Measurements from ENCODE around the gene CDS1. TPM values are rescaled to one million over a fixed set of nuclear protein-coding genes. Genes with fewer than 3 reads are reported as not detected.
"Not testable (repeated sequence)": the region's sequence is repeated elsewhere in the genome, so short reads cannot be mapped to it uniquely, and the experiment has no call there.

Gene CDS1
- total RNA-seq, 1 donor from 2014 or later, result 0.65 TPM

DNA sequence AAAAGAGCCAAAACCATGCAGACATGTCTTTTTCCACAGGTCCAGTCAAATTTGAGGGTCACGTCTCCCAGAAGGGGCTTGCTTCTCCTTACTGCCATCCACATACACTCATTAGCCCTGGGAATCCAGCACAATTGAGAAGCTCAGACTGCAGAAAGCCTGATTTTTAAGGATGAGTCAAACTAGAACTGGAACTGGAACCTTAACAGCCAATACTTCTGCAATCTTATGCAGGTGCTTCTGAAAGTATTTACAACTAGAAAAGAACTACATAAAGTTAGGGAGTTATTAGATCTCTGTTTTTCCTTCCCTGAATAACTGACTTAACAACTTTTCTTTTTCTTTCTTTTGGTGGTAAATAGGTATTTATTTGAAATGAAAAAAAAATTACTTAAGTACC, 86.3 kb downstream of the CDS1 start:
- no peak for DNase-seq (ENCODE audit: low spot score)
- no peak for ATAC-seq

- no peak for ATAC-seq
- DNase-seq (ENCODE audit: low spot score), result no peak
Measured at GRCh38 chr4:84672177-84672576, 89.2 kb downstream of the CDS1 start.

GRCh38 chr4:84673475-84674240, 90.7 kb downstream of the CDS1 start:
- no peak for ATAC-seq

GRCh38 chr4:84677093-84677492, 94.2 kb downstream of the CDS1 start:
- ATAC-seq, result no peak
- no peak for DNase-seq (ENCODE audit: low spot score)

More at GRCh38 chr4:84673475-84674240, 90.7 kb downstream of the CDS1 start:
- no peak for DNase-seq (ENCODE audit: low spot score)

DNA sequence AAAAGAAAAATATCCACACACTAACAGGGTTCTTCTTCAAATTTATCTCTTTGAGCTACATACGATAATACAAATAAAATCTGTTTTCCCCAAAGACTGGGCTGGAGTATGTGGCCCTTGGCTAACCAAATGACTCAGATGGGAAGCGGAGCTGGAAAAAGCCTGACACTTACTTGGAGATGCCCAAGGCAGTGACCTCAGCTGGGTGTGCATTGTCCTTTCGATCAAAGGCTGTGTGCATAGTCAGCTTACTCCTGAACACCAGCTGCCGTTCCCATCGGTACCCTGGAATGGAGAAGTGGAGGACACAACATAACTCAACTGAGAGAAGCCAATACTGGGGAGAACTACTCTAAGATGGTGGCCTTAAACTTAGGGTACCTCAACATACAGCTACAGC, 95.1 kb downstream of the CDS1 start:
- ATAC-seq (no peak), DNase-seq (ENCODE audit: low spot score) (no peak)

DNA sequence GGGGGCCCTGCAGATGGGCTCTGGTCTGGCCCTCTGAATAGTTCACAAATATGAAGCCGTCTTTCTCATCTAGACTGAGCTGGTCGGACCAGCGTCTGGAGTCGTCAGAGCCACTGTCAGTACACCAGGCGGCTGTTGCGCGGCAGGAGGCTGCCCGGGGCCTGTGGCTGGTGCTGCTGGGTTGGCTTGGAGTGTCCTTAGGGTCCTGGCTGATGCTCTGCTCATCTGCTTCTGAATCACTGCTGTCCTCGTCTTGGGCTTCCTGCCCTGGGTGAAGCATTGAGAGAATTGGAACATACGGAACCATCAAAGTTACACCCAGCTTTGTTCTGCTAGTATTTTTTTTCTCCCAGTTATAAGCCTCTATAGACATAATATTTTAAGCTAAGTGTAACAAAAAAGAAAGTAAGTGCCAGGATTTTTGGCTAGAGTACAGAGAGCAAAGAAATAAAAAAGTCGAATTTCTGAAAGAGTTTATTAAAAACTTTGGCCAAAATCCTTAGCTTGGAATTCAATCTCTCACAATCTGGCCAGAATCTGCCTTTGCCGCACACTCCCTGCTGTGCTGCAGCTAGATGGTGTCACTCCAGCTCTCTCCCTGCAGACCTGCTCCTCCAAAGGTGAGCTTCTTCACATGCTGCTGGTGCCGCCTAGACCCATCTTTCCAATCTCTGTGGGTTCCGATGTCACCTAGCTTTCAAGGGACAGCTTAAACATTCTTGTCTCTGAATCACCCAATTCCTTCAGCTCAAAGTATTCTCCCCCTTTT, 96.2 kb downstream of the CDS1 start:
- ATAC-seq (no peak), DNase-seq (ENCODE audit: low spot score) (no peak)

- no peak for DNase-seq (ENCODE audit: low spot score)
- no peak for ATAC-seq
Measured at GRCh38 chr4:84680956-84681355, 98.0 kb downstream of the CDS1 start.

- ATAC-seq (peak; percentile 55), DNase-seq (ENCODE audit: low spot score) (no peak)
Measured at GRCh38 chr4:84681486-84682274, 98.8 kb downstream of the CDS1 start.

- not testable (repeated sequence) for DNase-seq (ENCODE audit: low spot score); ATAC-seq
Measured at GRCh38 chr4:84682661-84683060, 99.7 kb downstream of the CDS1 start.

- no peak for DNase-seq (ENCODE audit: low spot score)
- ATAC-seq, result peak; percentile 44
Measured at GRCh38 chr4:84683064-84683850, 100.3 kb downstream of the CDS1 start.

DNA sequence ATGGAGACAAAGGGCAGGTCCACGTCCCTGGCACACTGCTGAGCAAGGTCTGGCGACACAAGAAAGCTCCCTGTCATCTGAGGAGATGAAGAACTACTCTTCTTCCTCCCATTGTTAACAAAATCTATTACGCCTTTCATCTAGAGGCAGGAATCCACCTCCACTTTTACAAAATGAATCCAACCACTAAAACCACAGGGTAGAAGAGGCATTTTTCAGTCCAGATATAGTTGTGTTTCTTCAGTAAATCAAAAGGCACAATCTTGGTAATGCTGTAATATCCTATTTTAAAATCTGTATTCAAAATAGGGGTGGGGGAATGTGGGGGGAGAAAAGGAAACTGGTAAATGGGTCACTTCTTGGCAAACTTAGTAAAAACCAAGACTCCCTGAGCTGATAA, 101.4 kb downstream of the CDS1 start:
- DNase-seq (ENCODE audit: low spot score) (no peak), ATAC-seq (no peak)

- ATAC-seq (no peak), DNase-seq (ENCODE audit: low spot score) (no peak)
Measured at GRCh38 chr4:84685105-84685504, 102.2 kb downstream of the CDS1 start.

DNA sequence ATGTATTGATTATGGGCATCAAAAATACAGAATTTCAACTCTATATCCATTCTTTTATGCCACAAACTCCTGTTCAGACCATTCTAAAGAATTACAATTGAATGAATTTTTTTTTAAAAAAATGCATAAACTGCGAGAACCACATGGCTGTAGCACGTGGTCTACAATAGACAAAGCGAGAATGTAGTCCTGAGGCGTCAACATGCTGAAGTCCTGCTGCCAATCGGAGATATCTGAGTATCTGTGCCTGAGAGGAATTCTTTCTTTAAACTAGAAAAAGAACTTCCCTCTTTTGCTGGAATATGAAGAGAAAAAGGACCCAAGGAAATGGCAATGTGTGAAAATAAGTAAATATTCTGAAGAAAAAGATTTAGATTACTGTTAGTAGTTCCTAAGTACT, 105.7 kb downstream of the CDS1 start:
- ATAC-seq (no peak), DNase-seq (ENCODE audit: low spot score) (no peak)

GRCh38 chr4:84689197-84689596, 106.3 kb downstream of the CDS1 start:
- ATAC-seq (no peak), DNase-seq (ENCODE audit: low spot score) (no peak)

DNA sequence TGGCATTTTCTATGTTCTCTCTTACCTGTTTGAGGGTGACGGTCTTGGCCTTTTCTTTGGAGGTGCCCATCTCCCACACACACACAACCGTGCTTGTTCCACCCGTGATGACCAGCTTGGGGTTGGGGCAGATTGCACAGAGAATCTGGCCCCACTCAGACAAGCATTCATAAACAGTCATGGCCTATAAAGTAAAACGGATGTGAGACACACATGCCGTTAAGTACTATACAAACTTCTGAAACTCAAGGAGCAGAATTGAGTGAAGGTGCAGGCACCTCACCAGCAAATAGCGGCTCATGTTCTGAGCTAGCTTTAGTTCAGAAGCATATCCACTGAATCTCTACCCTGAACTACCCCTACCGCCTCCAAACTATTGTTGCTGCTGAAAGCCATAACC, 107.6 kb downstream of the CDS1 start:
- ATAC-seq, result no peak
- DNase-seq (ENCODE audit: low spot score), result no peak

- ATAC-seq (no peak), DNase-seq (ENCODE audit: low spot score) (no peak)
Measured at GRCh38 chr4:84691170-84691691, 108.3 kb downstream of the CDS1 start.

DNA sequence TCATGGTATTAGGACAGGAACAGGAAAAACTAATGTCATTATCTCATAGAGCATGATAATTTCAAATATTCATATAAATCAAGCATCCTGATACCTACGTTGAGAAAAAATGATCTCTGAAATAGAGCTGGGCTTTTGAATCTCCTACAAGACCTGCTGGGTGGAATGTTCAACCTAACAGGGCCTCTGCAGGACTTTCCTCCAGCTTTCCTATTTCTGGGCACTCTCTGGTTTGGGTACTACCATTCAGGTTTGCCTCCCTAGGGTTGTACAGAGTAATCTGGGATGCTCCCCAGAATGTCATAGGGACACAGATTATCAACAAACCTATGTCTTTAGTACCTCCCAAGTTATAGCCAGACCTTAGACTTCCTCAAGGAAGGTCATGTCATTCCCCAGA, 108.9 kb downstream of the CDS1 start:
- ATAC-seq, result no peak
- DNase-seq (ENCODE audit: low spot score), result no peak

GRCh38 chr4:84697159-84697558, 114.2 kb downstream of the CDS1 start:
- DNase-seq (ENCODE audit: low spot score) (no peak), ATAC-seq (no peak)

GRCh38 chr4:84697615-84698201, 114.8 kb downstream of the CDS1 start:
- ATAC-seq (no peak), DNase-seq (ENCODE audit: low spot score) (no peak)

DNA sequence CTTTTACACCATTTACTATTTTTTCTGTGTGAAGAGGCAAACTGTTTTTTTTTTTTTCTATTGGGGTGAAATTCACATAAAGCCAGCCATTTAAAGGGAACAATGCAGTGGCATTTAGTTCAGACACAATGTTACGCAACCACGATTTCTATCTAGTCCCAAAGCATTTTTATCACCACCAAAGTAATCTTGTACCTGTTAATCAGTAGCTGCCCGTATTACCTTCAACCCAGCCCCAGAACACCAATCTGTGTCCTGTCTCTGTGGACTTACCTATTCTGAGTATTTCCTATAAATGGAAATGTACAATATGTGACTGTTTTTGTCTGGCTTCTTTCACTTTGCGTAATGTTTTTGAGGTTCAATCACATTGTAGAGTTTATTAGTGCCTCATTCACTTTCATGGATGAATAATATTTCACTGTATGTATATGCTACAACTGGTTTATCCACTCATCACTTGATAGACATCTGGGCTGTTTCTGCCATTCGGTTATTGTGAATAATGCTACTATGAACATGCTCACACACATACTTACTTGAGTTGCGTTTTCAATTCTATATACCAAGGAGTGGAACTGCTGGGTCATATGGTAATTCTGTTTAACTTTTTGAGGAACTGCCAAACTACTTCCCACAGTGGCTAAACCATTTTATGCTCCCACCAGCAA, 116.2 kb downstream of the CDS1 start:
- no peak for ATAC-seq
- DNase-seq (ENCODE audit: low spot score), result no peak
